Globus pallidus (tissue), 1 donor: Measurements from ENCODE around the gene RAB2B.

Experiments used
- DNase-seq: peaks from one replicate; pipeline ENCODE4 v3.0.0-alpha.2; 2015; ENCODE audit warnings: low spot score

The RAB2B gene

DNA sequence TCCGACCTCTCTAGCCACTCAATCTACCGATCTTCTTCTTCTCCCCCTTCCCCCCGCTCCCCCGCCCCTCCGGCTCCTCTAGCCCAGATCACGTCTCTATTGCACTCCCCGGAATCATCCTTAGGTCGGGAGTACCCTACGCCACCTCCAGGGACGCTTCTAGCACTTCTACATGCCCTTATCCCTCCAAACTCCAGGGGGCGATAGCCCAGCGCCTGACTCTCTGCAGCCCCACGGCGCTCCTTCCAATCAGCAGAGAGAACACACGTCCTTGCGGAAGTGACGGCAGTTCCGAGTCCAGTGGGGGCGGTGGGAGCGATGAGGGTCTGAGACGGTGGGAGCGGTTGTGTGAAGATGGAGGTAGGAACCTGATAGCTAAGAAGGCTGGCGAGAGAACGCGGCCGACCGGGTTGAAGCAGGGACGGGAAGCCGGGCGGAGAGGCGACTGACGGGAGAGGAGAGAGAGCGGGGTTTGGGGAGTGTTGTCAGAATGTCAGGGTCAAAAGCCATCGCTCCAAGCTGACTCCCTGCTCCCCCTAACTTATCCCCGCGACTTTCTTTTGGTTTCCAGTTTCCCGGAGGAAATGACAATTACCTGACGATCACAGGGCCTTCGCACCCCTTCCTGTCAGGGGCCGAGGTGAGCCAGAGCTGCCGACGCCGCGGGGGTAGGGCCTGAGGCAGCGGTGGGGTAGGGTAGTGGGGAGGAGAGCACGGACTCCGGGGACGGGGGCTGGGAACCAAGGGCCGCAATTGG is at the start of gene RAB2B, which contains the start of gene TOX4:
Gene RAB2B, minus strand, starts transcription at position 35 of the 757 bp plus-strand sequence. CDS start 87 bp downstream, outside the sequence.
Gene TOX4, plus strand, starts transcription at position 271 of the 757 bp plus-strand sequence. Its CDS starts 84 bp downstream, at position 355.
- DNase-seq: peak; percentile 99

DNA sequence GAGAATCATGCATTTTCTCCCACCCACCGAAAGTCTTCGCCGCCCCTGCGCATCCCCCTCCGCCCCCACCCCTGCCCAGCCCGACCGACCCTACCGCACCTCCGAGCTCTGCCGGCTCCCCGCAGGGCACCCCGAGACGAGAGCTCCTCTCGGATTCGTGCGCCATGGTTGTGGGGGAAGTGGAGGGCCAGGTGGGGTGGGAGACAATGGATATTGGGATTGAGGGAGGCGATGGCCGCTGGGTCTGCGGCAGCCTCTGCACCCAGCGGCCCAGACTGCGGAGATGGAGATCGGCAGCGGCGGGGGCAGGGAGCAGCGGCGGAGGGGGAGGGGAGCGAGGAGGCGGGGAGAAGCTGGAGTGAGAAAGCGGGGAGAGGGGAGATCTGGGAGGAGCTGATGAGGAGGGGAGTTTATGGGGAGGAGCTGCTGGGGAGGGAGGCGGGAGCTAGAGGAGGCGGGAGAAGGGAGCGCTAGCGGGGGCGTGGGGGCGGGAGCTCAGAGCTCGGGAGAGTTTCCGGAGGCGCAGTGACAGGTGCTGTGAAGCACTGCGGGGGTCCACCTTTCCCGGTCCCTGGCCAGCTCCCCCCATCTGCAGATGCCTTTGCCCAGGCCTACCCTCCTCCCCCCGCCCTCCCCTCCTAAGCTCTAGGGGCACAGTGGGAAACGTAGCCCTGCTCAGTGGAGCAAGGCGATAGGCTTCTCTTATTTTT is 49.4 kb upstream of the RAB2B start, which contains the start of gene SALL2:
Gene SALL2, minus strand, starts transcription at position 385 of the 710 bp plus-strand sequence. Its CDS starts 219 bp downstream, at position 166.
- peak; percentile 86 for DNase-seq

DNA sequence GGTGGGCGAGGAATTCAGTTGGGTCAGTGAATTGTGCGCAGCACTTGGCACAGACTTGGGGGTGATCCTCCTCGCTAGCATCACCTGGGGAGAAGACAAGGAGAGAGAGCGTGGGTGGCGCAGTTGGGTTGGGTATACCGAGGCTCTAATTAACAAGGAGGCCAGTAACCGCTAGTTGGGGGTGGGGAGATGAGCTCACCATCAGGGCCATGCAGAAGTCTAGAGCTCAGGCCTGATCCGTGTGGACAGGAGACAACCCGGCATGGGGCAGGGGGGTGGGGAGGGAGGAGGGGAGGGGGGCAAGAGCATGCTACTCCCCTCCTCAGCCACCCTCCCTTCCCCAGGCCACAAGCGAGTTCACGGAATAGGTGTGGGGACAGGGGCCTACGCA is 48.8 kb upstream of the RAB2B start:
- no peak for DNase-seq

DNA sequence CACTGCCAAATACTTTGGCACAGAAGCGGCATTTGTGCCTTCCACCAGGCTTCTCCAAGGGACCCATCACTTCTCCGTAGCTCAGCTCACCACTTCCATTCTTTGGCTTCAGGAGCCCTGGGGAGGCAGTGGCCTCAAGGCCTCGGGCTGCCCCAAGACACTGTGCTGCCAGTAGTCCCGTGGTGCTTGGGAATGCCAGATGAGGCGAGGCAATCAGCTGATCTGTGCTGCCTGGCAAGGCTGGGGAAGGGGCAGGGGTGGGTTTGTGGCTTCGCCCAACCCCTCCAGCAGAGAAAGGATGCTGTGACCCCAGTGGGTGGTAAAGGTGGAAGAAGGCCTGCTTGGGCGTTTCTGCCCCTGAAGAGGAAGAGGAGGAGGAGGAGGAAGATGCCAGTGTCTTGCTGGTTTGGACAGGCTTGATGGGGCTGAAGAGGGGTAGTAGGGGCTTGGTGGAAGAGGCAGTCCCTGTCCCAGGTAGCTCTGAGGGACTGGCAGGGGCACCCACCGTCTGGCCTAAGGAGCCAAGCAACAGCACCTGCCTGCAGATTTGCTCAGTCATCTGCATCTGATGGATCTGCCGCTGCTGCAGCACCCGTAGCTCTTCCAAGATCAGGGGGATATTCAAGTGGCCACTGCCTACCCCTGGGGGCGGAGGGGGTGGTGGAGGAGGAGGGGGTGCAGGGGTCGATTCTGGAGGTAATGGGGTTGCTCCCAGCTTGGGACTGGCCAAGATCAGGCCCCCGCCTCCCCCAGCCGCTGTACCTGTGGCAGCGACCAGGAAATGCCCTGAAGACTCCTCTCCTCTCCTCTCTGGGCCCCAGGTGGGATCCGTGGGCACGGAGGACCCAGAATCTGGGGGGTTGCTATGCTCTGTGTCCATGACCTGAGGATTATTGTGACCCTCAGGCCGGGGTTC is 48.1 kb upstream of the RAB2B start:
- no peak for DNase-seq

DNA sequence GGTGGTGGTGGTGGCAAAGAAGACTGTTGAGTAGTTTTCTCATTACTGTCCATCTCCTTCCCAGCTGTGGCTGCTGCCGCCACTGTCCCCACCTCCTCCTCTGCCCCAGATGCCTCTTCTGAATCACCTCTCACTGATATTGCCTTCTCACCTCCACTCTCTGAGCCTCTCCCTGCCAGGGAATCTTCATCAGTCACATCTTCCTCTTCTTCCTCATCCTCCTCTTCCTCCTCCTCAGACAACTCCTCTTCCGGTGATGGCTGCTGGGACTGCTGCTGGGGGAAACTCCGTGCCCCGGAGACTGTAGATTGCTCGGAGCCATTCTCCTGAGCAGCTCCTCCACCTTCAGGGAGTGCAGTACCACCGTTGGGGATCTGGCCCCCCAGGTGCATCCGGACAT is 46.4 kb upstream of the RAB2B start:
- DNase-seq: no peak

DNA sequence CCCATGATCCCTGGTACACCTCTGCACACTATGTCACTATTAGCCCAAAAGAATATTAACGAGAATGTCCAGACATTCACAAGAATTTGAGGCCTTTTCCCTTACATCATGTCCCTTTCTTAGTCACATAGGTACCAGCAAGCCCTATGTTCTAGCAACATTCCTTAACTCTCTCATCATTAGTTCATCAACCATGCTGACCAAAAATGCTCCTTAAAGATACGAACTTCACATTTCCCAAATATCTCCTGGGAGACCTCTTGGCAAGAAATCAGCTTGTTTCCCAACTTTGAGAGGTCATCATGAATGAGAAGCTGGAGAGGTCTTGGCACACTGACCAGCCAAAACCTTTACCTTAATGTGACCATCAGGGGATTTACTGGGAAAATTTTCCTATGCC is 44.7 kb upstream of the RAB2B start:
- DNase-seq: no peak

DNA sequence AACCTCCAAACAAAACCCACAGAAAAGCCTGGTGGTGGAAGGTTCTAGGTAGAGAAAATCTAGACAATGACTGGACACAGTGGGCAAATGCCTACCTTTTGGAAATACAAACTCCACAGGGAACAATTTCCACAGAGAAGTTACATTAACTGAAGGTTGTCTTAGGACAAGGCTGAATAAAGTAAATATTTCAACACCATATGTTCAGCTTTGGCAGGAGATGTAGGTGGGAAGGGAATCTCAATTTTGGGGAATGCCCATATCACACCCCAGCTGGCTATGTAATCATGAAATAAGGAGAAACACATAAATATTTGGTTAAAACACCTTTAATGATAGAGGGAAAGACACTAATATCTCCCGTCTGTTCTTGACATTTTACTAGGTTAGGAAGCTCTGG is 44.0 kb upstream of the RAB2B start:
- DNase-seq: no peak

DNA sequence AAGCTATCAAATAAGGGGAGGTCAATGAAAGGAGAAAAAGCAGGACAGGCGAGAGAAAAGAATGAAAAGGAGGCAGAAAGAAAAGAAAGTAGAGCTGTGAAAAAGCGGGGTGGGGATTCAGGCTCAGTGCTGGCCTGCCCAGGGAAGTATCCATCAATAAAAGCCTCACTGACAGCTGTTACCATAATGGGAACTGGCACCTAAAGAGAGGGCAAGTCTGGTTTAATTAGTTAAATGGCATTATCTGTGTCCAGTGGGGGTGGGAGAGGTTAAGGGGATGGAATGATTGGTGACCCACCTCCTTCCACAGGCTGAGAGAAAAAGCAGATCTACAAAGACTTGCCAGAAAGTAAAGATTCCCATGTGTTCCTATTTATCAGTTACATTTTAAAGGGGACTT is 42.0 kb upstream of the RAB2B start:
- no peak for DNase-seq

DNA sequence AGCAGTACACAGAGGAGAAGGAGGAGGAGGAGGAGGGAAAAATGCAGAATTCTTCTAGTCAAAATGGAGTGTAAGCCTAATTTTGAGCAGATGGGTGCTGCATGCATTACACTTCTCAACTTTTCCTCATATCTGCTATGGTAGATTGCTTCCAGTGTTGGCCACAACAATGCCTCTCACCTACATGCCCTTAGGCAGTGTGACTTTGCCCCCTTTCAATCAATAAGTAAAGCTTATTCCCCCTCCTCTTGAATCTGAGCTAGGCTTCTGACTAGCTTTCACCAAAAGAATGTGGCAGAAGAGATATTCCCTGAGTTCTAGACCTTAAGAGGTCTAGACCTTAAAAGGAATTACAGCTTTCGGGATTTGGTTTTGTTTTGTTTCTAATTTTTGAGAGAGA is 37.6 kb upstream of the RAB2B start:
- DNase-seq: no peak

DNA sequence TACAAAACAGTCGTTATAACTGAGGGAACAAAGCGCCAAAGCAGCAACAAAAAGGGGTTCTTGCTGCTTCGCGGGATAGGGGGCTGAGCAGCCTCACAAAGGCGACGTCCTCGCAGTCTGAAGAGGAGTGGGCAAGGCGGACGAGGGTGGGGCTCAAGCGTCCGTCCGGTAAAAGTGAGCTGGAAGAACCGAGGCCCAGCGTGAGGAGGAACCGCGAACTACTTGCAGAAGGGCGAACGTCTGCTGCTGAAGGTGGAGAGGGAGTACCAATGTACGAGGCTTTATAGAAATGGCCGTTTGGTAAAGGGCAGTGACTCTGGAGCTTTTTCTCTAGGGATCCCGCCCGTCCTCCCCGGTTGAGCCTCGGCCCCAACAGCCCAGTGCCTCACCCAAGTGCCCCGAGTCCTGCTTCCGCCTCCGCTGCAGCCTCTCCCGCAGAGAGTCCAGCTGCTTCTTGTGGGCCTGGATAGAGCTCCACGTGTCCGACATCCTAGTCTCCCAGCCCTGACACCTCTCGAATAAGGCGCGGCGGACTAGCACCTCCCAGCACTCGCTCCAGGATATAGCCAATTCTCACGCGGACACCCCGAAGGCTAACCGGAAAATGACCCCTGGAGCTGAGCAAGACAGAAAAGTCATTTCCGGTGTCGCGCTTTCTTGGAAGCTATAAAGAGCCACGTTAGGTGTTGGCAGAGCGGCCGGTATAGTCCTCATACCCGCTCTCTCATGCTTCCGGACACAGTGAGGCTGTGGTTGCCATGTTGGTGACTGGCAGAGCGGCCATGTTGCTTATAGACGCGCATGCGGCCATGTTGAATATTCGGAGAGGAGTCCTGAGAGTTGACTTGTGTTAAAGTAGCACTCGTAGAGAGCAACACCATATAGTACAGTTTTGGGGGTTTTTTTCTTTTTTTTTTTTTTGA is 34.2 kb upstream of the RAB2B start, which contains the start of gene METTL3:
Gene METTL3, minus strand, starts transcription at position 606 of the 923 bp plus-strand sequence. Its CDS starts 117 bp downstream, at position 489.
- DNase-seq: peak; percentile 99

DNA sequence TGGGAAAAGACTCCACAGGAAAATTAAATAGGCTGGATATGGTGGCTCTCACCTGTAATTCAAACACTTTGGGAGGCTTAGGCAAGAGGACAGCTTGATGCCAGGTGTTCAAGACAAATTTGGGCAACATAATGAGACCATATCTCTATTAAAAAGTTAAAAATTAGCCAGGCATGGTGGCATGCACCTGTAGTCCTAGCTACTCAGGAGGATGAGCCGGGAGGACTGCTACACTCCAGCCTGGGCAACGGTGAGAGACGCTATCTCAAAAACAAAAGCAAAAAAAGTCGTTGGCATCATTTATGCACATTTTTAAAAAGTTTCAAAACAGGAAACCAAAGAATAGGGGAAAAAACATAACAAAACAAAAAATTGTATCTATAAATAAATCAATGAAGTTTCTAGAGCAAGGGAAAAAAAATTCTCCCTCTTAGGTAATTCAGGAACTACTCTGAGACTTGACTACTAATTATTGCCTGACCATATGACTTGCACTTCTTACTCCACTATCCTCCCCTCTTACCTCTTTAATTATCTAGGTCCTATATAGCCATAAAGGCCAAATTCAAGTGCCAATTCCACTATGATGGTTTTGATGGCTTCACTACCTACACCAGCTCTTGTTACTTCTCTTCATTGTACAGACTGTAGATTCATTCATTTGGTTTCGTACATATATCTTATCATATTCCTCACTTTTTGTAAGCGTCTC is 32.8 kb upstream of the RAB2B start:
- no peak for DNase-seq

DNA sequence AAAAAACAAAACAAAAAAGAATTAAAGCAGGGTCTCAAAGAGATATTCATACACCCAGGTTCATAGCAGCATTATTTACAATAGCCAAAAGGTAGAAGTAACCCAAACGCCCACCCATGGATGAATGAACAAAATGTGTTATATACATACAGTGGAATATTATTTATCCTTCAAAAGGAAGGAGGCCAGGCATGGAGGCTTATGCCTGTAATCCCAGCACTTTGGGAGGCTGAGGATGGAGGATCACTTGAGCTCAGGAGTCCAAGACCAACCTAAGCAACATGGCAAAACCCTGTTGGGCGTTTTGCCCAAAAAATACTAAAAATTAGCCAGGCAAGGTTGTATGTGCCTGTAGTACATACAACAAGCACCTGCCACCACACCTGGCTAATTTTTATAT is 29.8 kb upstream of the RAB2B start:
- no peak for DNase-seq

DNA sequence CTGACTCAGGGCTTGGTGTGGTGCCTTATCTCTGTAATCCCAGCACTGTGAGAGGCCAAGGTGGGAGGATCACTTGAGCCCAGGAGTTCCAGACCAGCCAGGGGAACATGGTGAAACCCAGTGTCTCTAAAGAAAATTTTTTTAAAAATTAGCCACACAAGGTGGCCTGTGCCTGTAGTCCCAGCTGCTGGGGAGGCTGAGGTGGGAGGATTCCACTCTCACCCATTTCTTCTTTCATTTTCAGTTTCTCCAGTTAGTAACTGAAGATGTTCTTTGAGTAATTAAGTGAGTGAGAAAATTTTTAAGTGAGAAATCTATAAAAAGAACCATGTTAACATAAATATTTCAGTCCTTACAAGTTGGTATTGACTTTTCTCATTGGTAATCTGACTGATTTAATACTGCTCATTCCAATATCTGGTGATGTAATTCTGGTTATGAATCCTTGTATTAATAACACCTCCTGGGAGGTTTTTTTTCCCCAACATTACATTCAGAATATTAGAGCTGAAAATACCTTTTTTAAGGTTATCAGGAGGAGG is 28.3 kb upstream of the RAB2B start:
- no peak for DNase-seq

DNA sequence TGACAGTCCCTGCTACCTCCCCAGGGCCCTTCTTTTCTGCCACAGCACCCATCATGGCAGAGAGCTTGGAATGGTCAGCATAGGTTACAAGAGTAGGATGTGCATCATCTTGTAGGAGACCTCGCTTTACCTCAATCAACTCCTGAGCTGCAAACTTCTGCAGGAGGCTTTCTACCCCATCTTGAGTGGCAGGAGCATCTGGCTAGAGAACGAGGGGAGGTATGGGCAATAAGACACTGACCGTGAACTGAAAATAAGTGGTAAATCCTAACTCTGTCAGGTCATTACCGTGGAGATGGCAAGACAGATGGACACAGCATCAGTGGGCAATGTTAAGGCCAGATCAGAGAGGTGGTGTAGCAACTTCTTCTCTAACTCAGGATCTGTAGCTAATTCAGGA is 26.6 kb upstream of the RAB2B start:
- no peak for DNase-seq

DNA sequence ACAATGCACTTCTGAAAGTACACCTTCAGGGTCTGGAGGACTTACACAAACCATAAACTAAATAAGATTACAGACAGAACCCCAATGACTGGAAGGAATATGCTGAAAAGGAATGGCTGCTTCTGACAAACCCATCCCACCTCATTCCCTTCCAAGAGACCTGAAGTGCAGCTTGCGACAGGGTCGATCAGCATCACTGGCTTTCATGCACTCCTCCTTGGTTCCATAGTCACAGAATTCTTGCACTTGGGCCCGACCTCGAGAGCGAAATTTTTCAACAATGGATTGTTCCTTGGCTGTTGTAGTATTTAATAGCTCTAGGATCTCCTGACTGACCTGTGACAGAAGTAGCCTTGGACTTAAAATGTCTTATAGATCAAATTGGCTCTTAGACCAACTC is 24.8 kb upstream of the RAB2B start:
- no peak for DNase-seq

DNA sequence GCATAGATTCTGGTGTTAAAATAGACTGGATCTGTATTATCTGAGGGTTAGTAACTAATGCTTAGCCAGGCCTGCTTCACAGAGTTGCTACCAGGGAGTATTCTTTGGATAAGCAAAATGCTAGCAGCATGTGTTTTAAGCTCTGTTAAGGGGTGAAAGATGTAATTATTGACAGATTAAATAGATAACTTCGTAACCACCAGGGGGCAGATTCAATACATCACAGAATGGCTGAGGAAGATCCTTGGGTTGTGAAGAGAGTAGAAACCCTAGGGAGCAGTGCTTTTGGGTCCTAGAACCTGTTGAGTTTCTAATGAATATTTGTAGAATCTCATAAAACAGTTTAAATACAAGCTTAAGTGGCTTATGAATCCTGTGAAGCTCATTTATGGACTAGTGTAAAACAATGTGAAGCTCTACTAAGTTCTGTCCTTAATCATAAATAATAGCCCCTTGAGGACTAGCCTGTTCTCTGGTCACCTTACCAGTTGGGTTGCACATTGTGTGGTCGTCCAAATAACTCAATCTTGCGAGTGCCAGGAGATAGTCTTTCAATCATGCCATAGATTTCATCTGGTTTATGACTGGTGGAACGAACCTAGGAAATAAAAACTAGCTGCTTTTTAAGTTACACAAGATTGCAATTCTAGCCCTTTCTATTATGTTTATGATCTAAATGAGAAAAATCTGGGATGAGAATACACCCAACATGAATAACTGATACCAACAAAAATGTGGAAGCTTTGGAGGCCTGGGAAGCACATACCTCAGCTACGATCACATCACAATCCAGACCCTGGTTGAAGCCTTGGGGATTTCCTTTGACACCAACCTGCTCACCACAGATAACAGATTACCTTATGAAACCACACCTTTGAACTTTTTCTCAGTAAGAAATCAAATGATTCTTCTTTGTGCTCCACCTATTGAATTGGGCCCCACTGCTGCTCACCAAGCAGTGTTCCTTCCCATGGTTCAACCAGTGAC is 22.1 kb upstream of the RAB2B start:
- DNase-seq: peak; percentile 35

DNA sequence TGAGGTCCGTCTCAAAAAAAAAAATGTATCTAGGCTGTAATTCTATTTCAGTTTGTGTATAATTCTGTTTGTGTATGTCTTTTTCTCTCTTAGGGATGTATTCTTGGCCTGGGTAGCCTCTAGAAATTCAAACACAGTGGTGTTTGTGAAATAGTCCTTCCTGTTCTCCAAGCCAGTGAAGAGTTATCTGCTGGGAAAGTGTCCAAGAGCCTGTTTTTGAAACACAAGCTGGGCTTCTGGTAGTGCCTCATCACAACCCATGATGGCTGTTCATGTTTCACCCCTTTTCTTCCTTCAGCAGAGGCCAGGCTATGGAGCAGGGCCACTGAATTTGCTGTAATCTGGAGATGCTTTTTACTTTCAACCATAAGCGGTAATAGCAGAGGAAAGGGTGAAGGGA is 19.7 kb upstream of the RAB2B start:
- DNase-seq: no peak

DNA sequence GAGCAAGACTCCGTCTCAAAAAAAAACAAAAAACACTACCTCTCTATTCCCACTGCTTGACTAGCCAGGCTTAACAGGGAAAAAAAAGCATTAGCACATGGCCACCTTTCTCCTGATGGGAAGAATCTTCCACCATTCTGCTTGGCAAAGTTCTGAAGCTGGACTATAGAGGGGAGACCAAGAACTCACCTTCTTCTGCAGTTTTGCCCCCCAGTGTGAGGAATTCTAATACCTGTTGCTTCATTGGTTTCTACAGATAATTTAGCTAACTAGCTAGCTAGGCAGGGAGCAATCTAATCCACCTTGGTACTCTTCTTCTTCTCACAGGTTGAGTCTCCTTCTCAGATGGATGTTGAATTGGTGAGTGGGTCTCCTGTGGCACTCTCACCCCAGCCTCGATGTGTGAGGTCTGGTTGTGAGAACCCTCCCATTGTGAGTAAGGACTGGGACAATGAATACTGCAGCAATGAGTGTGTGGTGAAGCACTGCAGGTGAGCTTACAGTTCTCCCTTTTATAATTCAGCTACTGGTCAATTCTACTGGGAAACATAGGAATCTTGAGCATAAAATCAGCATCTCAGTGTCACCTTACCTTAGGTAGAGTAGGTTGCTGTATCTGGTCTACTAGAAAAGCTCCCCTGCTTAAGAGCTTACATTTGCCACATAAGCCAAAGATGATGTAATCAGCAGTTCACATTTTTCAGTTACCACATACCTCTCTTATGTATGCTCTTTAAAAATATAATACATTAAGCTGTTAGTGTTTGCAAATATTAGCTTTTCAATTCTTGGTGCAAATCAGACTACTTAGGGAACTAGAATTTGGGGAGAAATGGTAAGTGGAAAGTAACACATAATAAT is 18.4 kb upstream of the RAB2B start:
- no peak for DNase-seq
